Activated CD8-positive, alpha-beta T cell treated with anti-CD3 and anti-CD28 coated beads, Interleukin-2, amount 10 ng/mL, durations not matched to agents 7 days and 5 days (primary cell): ENCODE results near the gene MTMR11. TPM values are rescaled to one million over a fixed set of nuclear protein-coding genes. Genes with fewer than 3 reads are reported as not detected.
A peak's percentile ranks its signal among the peaks of the same experiment; 100 is the strongest.

Source experiments
- ATAC-seq: fragments of 150-1000 bp; cut with Tn5 transposase; one replicate; pipeline ENCODE4 v1.10.0; 2021; ENCODE audit warnings: moderate library complexity
- CTCF ChIA-PET: fragments of 350-600 bp; sonication (Branson Sonifier 250); formaldehyde crosslinking; loops from one replicate; lab custom pipeline; 2021; ENCODE audit warnings: antibody characterized with exemption; lab: Charles Lee
- POLR2A ChIA-PET: fragments of 350-600 bp; sonication (Branson Sonifier 250); formaldehyde crosslinking; loops from one replicate; lab custom pipeline; 2021; ENCODE audit warnings: antibody characterized with exemption; lab: Charles Lee
- DNase-seq: peaks from one replicate; pipeline ENCODE4 v3.0.0-alpha.2; 2020
- H3K27ac Mint-ChIP-seq: one replicate; pipeline ENCODE4 v1.8.0; 2021; ENCODE audit warnings: mild to moderate bottlenecking, mixed read lengths
- H3K27me3 Mint-ChIP-seq: one replicate; pipeline ENCODE4 v1.8.0; 2021; ENCODE audit warnings: low read depth, mixed read lengths
- H3K36me3 Mint-ChIP-seq: one replicate; pipeline ENCODE4 v1.8.0; 2021; ENCODE audit warnings: low read depth, mixed read lengths
- H3K4me1 Mint-ChIP-seq: one replicate; pipeline ENCODE4 v1.8.0; 2021; ENCODE audit warnings: low read depth, mixed read lengths
- H3K4me3 Mint-ChIP-seq: one replicate; pipeline ENCODE4 v1.8.0; 2021; ENCODE audit warnings: mild to moderate bottlenecking, mixed read lengths
- H3K9me3 Mint-ChIP-seq: one replicate; pipeline ENCODE4 v1.8.0; 2022; ENCODE audit warnings: mixed read lengths; ENCODE audit not compliant: insufficient read depth
- total RNA-seq, 2 experiments: library from RNA; stranded (reverse); gene quantifications; one replicate each; pipeline ENCODE4 v1.2.3, GENCODE V29; 2021

The MTMR11 gene
- total RNA-seq, 2 experiments from 2014 or later = 1.0 to 1.2 TPM

DNA sequence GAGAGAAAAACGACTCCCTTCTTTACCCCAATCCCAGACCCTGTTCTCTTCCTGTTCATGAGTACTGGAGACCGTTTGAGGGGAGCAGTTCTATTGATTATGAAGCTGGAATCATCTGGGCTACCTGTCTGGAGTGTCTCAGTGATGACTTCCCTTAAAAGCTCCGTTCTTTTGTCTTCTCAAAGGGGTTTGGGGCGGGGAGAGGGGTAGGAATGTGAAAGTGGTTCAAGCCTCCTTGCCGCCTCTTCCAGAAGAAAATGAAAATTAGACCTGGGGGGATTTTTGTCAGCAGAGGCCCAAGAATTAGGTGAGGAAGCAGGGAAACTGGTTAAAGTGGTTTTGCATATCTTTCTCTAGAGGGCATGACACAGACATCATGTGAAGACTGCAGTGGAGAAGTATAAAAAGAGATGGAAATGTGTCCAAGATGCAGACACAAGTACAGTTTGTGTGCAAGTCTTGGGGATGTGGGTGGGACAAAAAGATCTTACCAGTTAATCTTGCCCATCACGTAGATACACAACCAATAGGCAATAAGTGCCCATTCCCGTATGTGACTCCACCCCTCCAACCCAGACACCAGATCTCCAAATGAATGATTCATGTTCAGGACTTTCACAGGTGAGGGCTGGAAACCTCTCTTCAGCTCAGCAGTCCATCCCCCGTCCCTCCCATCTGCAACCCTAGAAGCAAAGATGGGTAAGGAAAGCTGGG, 470 bp upstream of the MTMR11 start:
- no peaks in the 10 kb centered on the region for H3K36me3 Mint-ChIP-seq
- H3K4me1 Mint-ChIP-seq = peaks cover 38% of the 10 kb centered on the region
- H3K4me3 Mint-ChIP-seq = no peak overlapping the region
- ChIA-PET CTCF (interaction anchor here (0.8 to 2.7 kb wide), 4 partner anchors 9 to 61 kb away, joined by 3 to 11 read pairs (median 4); no protein-coding TSS in a partner anchor), POLR2A (interaction anchor here (1.2 to 2.2 kb wide), 2 partner anchors 9 to 50 kb away, joined by 10 to 23 read pairs; partner anchors contain the start of gene SF3B4)
- peak overlapping the region; percentile 65 for H3K27ac Mint-ChIP-seq
- DNase-seq = no peak
- no peaks in the 10 kb centered on the region for H3K27me3 Mint-ChIP-seq
- no peaks in the 10 kb centered on the region for H3K9me3 Mint-ChIP-seq
- no peak for ATAC-seq

DNA sequence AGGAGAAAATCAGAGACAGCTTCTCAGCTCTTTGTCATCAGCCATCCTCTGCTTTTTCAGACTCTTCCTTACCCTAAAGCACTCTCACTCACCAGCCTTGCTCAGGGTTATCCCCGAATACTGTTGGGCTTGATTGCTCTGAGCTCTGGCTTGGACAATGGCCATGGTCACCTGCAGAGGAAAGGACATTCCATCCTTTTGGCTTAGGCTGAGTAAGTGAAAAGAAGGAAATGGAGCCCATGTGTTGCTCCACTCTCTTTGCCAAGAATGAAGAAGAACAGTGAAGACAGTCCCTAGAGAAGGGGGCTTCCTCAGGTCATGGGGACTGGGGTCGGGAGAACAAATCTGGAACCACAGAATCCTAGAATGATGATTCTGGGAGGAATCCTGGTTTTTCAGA, 2.3 kb downstream of the MTMR11 start:
- CTCF ChIA-PET = no interaction called here
- POLR2A ChIA-PET = interaction anchor here (7.3 kb wide), 1 partner anchor 48 kb away, joined by 157 read pairs; a partner anchor contains a TSS
- H3K36me3 Mint-ChIP-seq = no peaks in the 10 kb centered on the region
- no peak for ATAC-seq
- no peak for DNase-seq
- no peak overlapping the region for H3K4me3 Mint-ChIP-seq
- no peaks in the 10 kb centered on the region for H3K9me3 Mint-ChIP-seq
- peaks cover 44% of the 10 kb centered on the region for H3K4me1 Mint-ChIP-seq
- H3K27me3 Mint-ChIP-seq = no peaks in the 10 kb centered on the region
- no peak overlapping the region for H3K27ac Mint-ChIP-seq

DNA sequence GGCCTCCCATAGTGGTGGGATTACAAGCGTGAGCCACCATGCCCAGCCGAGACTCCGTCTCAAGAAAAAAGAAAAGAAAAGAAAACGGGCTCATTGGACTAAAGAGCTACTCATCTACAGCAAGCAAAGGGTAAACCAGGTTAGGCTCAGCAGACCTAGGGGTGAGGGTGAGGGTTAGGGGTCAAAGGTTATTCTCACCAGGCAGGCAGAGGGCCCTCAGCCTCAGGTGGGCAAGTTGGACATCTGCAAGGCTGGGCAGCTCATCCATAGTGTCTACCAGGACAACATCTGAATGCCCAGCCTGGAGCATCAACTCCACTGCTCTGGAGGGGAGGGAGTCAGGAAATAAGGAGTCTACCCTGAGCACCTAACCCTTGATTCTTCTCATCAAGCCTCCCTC, 3.5 kb downstream of the MTMR11 start:
- H3K9me3 Mint-ChIP-seq = no peaks in the 10 kb centered on the region

DNA sequence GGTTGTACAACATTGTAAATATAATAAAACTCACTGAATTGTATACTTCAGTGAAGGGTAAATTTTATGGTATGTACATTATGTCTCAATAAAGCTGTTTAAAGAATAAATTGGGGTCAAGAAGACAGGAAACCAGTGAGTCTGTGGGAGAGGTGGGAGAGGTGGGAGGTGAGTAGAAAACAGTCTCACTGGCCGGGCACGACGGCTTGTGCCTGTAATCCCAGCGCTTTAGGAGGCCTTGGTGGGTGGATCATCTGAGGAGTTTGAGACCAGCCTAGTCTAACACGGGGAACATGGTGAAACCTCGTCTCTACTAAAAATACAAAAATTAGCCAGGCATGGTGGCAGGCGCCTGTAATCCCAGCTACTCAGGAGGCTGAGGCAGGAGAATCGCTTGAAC, 4.2 kb downstream of the MTMR11 start:
- no peaks in the 10 kb centered on the region for H3K9me3 Mint-ChIP-seq
- CTCF ChIA-PET = interaction anchor here (0.9 to 1.4 kb wide), 2 partner anchors 67 to 254 kb away, joined by 3 read pairs; no protein-coding TSS in a partner anchor
- H3K4me1 Mint-ChIP-seq = peaks cover 40% of the 10 kb centered on the region

More for the DNA sequence above, 3.5 kb downstream of the MTMR11 start:
- Mint-ChIP-seq H3K4me1 (peaks cover 47% of the 10 kb centered on the region), H3K27me3 (no peaks in the 10 kb centered on the region), H3K4me3 (no peak overlapping the region), H3K27ac (no peak overlapping the region), H3K36me3 (no peaks in the 10 kb centered on the region)
- DNase-seq (no peak), ATAC-seq (no peak)
- ChIA-PET POLR2A (interaction anchor here (1.2 to 7.3 kb wide), 2 partner anchors 10 to 47 kb away, joined by 3 to 157 read pairs; a partner anchor contains a TSS), CTCF (interaction anchor here (0.8 to 1.4 kb wide), 3 partner anchors 9 to 67 kb away, joined by 3 to 4 read pairs (median 3); no protein-coding TSS in a partner anchor)

DNA sequence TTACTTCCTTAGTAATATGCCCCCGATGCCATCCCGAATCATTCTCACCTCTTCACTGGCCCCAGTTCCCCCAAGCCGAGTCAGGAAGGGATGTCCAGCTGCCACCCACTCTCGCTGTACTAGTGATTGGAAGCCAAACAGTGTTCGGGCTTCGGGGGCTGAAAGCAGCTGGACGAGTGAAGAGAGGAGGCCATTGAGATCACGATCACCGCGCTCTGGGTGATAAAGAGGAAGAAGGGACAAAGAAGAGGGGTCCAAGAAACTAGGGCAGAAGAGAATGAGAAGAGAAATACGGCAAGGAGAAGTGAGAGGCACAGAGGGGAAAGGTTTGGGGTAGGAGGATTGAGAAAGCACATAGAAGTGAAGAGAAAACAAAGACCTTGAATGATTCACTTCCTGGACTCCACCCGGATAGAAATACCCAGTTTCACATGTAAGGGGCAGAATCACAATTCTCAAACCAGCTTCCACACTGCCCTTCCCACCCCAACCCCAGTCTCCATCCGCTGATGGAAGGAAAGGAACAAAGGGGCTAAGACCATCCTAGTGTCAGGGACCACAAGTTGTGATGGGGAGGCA, 5.4 kb downstream of the MTMR11 start:
- H3K9me3 Mint-ChIP-seq = no peaks in the 10 kb centered on the region
- H3K27me3 Mint-ChIP-seq = no peaks in the 10 kb centered on the region
- peak overlapping the region; percentile 28 for H3K27ac Mint-ChIP-seq
- peaks cover 9% of the 10 kb centered on the region for H3K36me3 Mint-ChIP-seq
- no peak for DNase-seq
- H3K4me1 Mint-ChIP-seq = peaks cover 34% of the 10 kb centered on the region
- ATAC-seq = no peak
- ChIA-PET POLR2A (interaction anchor here (0.7 to 7.3 kb wide), 2 partner anchors 12 to 45 kb away, joined by 3 to 157 read pairs; a partner anchor contains a TSS), CTCF (interaction anchor here (0.6 to 2.4 kb wide), 5 partner anchors 13 to 444 kb away, joined by 3 to 9 read pairs (median 4); a partner anchor contains a TSS)
- H3K4me3 Mint-ChIP-seq = no peak overlapping the region

More for the DNA sequence above, 4.2 kb downstream of the MTMR11 start:
- POLR2A ChIA-PET = interaction anchor here (1.2 to 7.3 kb wide), 2 partner anchors 11 to 46 kb away, joined by 3 to 157 read pairs; a partner anchor contains a TSS
- Mint-ChIP-seq H3K27ac (no peak overlapping the region), H3K4me3 (no peak overlapping the region), H3K36me3 (peaks cover 3% of the 10 kb centered on the region), H3K27me3 (no peaks in the 10 kb centered on the region)
- DNase-seq = no peak
- no peak for ATAC-seq

DNA sequence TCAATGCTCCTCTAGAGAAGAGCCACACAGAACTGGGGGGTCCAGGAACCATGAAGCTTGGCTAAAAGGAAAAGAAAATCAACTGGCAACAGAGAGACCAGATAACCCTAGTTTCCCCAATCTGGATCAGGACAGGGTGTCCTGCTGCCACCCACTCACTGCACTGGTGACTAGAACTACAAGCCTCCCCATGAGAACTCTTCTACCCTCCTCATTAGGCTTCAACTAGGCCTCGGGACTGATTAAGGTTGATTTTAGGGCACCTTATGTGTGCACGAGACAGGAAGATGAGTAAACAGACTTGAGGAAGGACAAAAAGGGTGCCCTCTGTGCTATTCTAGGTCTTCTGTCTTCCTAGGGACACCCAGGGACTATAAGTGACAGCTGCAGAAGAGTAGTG, 6.8 kb downstream of the MTMR11 start:
- CTCF ChIA-PET = interaction anchor here (1.5 to 2.4 kb wide), 3 partner anchors 9 to 41 kb away, joined by 3 to 9 read pairs (median 6); a partner anchor contains a TSS
- Mint-ChIP-seq H3K9me3 (no peaks in the 10 kb centered on the region), H3K4me1 (peaks cover 47% of the 10 kb centered on the region), H3K27ac (no peak overlapping the region), H3K4me3 (no peak overlapping the region), H3K27me3 (no peaks in the 10 kb centered on the region), H3K36me3 (peaks cover 23% of the 10 kb centered on the region)
- ATAC-seq (no peak), DNase-seq (no peak)
- POLR2A ChIA-PET = interaction anchor here (0.6 to 7.3 kb wide), 2 partner anchors 44 to 1212 kb away, joined by 3 to 157 read pairs; a partner anchor contains a TSS

DNA sequence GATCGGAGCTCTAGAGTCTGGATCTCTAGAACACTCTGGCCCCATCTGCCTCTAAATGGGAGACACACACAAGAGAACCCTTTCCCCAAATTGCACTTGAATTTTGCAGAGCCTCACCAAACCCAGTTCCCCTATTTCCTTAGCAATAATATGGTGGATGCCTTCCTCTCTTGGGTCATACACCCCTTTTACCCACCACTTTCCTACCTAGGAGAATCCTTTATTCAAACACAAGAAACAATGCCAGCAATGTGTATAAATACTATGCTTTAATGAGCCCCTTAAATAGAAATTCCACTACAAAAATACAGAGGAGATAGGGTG, 8.3 kb downstream of the MTMR11 start:
- Mint-ChIP-seq H3K9me3 (no peaks in the 10 kb centered on the region), H3K27me3 (no peaks in the 10 kb centered on the region), H3K36me3 (peaks cover 38% of the 10 kb centered on the region), H3K4me3 (peak overlapping the region; percentile 96), H3K27ac (peak overlapping the region; percentile 93), H3K4me1 (peaks cover 57% of the 10 kb centered on the region)
- DNase-seq = no peak
- no peak for ATAC-seq
- CTCF ChIA-PET = interaction anchor here (1.1 to 1.8 kb wide), 3 partner anchors 9 to 34 kb away, joined by 3 to 6 read pairs (median 4); no protein-coding TSS in a partner anchor
- POLR2A ChIA-PET = interaction anchor here (0.6 to 7.3 kb wide), 21 partner anchors 8 to 344 kb away, joined by 3 to 157 read pairs (median 4); partner anchors contain the start of genes MTMR11 and OTUD7B

DNA sequence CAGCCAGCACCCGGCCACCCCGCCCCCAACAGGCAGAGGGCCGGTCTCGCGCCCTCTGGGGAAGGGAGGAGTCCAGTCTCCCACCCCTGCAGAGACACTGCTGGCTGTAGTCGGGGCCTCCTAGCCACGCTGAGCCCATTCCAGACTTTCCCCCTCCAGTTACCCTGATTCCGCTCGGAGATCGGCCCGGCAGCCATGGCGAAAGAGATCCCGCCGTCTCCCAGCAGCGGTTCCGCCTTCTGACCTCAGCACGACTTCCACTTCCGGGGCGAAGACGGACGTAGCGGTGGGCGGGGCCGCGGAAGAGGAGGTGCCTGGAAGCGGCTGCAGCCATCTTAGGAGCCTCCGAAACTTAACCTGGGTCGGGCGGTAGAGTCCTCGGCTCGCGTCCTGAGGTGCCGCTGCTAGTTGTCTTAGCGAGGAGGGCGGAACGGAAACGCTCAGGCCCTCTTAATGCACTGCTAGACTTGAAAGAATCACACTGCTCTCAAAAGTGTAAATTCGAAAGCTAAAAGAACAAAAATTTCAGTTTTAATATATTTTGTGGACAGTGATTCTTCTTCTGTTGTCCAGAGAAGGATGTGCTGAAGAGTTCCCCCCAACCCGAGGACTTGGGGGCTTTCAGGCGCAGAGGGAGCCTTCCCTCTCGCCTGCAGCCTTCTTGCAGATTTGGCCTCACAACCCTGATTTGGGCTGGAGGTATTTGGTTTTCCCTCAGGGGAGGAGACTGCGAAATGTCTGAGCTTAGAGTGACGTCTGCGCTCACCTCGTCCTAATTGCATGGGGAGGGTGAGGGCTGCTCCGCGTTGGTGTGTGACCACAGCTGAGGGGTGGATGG, 8.9 kb downstream of the MTMR11 start, which contains the start of gene SF3B4:
Gene SF3B4 (minus strand): TSS at position 241 of the 838 bp plus-strand sequence. CDS start 44 bp downstream, at position 197.
- ChIA-PET CTCF (interaction anchor here (1.1 to 1.8 kb wide), 3 partner anchors 10 to 34 kb away, joined by 3 to 6 read pairs (median 4); no protein-coding TSS in a partner anchor), POLR2A (interaction anchor here (0.6 to 7.3 kb wide), 21 partner anchors 8 to 344 kb away, joined by 3 to 157 read pairs (median 4); partner anchors contain the start of genes MTMR11 and OTUD7B)
- Mint-ChIP-seq H3K4me1 (peaks cover 57% of the 10 kb centered on the region), H3K9me3 (no peaks in the 10 kb centered on the region), H3K4me3 (peak within 1 kb of the TSS; percentile 96), H3K36me3 (peaks cover 44% of the 10 kb centered on the region), H3K27me3 (no peaks in the 10 kb centered on the region), H3K27ac (peak within 1 kb of the TSS; percentile 93)
- DNase-seq (peak; percentile 98), ATAC-seq (peak; percentile 97)

DNA sequence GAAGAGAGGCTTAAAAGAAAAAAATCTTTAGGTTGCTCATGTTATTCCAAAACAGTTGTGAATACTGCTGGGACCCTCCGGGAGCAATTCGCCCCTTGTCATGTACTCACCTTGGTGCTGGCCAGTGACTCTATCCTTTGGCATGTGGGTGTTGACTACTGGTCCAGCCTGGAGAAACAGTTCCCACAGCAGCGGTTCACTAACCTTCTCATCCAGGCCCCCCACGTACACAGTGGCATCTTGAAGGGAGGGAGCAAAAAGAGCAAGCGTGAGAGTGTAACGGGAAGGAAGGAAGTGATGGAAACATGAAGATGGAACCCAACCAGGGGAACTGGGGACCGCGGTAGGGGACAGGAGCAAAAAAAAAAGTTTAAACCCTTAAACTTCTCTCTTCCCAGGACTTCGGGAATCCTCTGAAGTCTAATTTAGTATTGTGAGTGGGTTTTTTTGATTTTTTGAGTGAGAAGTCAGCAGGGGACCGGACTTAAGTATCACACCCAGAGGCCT, 9.6 kb downstream of the MTMR11 start:
- H3K36me3 Mint-ChIP-seq = peaks cover 49% of the 10 kb centered on the region
- peak overlapping the region; percentile 93 for H3K27ac Mint-ChIP-seq
- ATAC-seq (peak; percentile 9), DNase-seq (no peak)
- ChIA-PET POLR2A (interaction anchor here (2.1 kb wide), 1 partner anchor 40 kb away, joined by 23 read pairs; a partner anchor contains a TSS), CTCF (no interaction called here)
- H3K27me3 Mint-ChIP-seq = no peaks in the 10 kb centered on the region
- H3K4me1 Mint-ChIP-seq = peaks cover 57% of the 10 kb centered on the region
- no peaks in the 10 kb centered on the region for H3K9me3 Mint-ChIP-seq
- peak overlapping the region; percentile 96 for H3K4me3 Mint-ChIP-seq

DNA sequence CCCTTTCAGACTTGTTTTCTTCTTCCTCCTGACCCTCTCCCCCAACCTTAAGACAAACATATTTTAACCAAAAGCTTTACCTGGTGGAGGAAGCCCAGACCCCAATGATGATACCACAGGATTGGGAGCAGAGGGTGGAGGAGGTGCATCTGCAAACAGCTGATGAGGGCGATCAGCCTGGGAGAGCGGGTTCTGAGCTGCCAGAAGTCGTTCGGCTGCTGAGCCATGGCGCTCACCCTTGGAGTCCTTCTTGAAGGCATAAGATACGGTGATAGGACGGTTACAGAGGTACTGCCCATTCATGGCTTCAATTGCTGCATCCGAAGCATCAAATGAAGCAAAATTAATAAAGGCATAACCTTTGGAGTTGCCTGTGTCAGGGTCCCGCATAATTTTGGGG, 10.4 kb downstream of the MTMR11 start:
- Mint-ChIP-seq H3K36me3 (peaks cover 55% of the 10 kb centered on the region), H3K9me3 (no peaks in the 10 kb centered on the region), H3K4me1 (peaks cover 50% of the 10 kb centered on the region), H3K27me3 (no peaks in the 10 kb centered on the region), H3K27ac (peak overlapping the region; percentile 17), H3K4me3 (peak overlapping the region; percentile 96)
- CTCF ChIA-PET = no interaction called here
- POLR2A ChIA-PET = interaction anchor here (2.1 kb wide), 1 partner anchor 39 kb away, joined by 23 read pairs; a partner anchor contains a TSS
- DNase-seq = no peak
- ATAC-seq = no peak
